Measurements from ENCODE around the gene ABCB11. TPM values are rescaled to one million over a fixed set of nuclear protein-coding genes. Genes with fewer than 3 reads are reported as not detected.
"Not testable (repeated sequence)": the region's sequence is repeated elsewhere in the genome, so short reads cannot be mapped to it uniquely, and the experiment has no call there.

Gene ABCB11
- total and polyA plus RNA-seq, 10 of the 15 experiments (the other 5 are each of a cell fraction or from before 2014, with no cell fraction given), result not detected

DNA sequence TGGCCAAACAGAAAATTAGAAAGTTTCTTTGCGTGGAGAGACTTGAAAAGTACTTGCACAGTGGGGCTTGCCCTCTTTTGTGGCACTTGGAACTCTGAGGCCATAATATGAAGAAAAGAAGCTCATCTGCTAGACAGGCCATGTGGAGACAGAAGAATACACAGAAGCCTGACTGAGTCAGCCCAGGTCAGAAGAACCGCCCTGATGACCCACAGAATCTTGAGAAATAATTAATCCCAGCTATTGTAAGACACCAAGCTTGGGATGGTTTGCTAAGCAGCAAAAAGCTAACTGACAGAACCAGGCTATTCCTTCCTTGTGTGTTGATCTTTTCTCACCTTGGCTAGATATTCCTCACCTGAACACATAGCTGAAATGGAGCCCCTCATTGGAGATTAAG, 96.3 kb downstream of the ABCB11 start:
- CTCF ChIA-PET, result interaction anchor here (1.0 to 2.7 kb wide), 3 partner anchors 12 to 28 kb away, joined by 3 to 8 read pairs (median 4); no protein-coding TSS in a partner anchor
- no peak overlapping the region for H3K4me2 ChIP-seq (ENCODE audit: control insufficient read depth, insufficient read depth)

DNA sequence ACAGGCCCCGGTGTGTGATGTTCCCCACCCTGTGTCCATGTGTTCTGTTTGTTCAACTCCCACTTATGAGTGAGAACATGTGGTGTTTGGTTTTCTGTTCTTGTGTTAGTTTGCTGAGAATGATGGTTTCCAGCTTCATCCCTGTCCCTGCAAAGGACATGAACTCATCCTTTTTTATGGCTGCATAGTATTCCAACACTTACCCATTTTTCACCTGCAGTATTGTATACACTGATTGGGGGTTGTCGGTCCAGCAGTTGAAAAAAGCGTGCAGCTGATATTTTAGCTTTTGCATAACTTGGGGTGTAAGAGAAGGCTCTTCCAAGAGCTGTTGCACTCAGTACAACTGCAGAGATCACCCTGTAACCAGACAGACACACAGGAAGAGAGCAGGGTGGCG, 99.0 kb downstream of the ABCB11 start:
- H3K36me3 ChIP-seq (ENCODE audit: control insufficient read depth in 2 of 2, insufficient read depth in 2 of 2, low read length in 1 of 2); H3K4me3 ChIP-seq; H3K4me2 ChIP-seq (ENCODE audit: control insufficient read depth, insufficient read depth); H3K27ac ChIP-seq (ENCODE audit: control insufficient read depth, insufficient read depth); RAD21 ChIA-PET (ENCODE audit: unreplicated experiment); H3K79me2 ChIP-seq (ENCODE audit: control insufficient read depth, insufficient read depth, low read length); in situ Hi-C loops (cut with MboI); H3K9ac ChIP-seq (ENCODE audit: control insufficient read depth, insufficient read depth, low read length); POLR2A ChIA-PET; H3K4me1 ChIP-seq (ENCODE audit: control insufficient read depth, insufficient read depth, low read length); H2AFZ ChIP-seq (ENCODE audit: control insufficient read depth, low read depth, low read length); intact Hi-C loops (cut with micrococcal nuclease; ENCODE audit: unreplicated experiment); BruUV-seq (replicated peaks); H3K27me3 ChIP-seq (replicated peaks in 1 of 2; ENCODE audit: control insufficient read depth in 2 of 2, insufficient read depth in 2 of 2, low read length in 1 of 2); SMC1A ChIA-PET (ENCODE audit: uncharacterized antibody, unreplicated experiment); FAIRE-seq; ATAC-seq; CTCF ChIA-PET; H3K9me3 ChIP-seq (replicated peaks; ENCODE audit: control insufficient read depth, insufficient read depth, low read length); DNase-seq (ENCODE audit: low read depth, low spot score); H4K20me1 ChIP-seq (ENCODE audit: control insufficient read depth, insufficient read depth): not testable (repeated sequence)
- WGBS (ENCODE audit: insufficient coverage, insufficient replicate concordance, low lambda C conversion rate, missing lambda C conversion rate), result 41% methylated on average over 4 of the region's 4 CpGs

More for the DNA sequence above, 96.3 kb downstream of the ABCB11 start:
- in situ Hi-C loops (cut with MboI) (no loop called here), intact Hi-C loops (cut with micrococcal nuclease; ENCODE audit: unreplicated experiment) (no loop called here)
- ChIA-PET POLR2A (no interaction called here), SMC1A (ENCODE audit: uncharacterized antibody, unreplicated experiment) (interaction anchor here (0.6 to 1.1 kb wide), 2 partner anchors 13 to 15 kb away, joined by 3 read pairs; no protein-coding TSS in a partner anchor), RAD21 (ENCODE audit: unreplicated experiment) (no interaction called here)
- Histone ChIP-seq H3K27me3 (replicated peaks in 1 of 2; ENCODE audit: control insufficient read depth in 2 of 2, insufficient read depth in 2 of 2, low read length in 1 of 2) (peaks cover 2 to 4% of the 10 kb centered on the region in 2 experiments; a peak in 3 of 4 replicates), H4K20me1 (ENCODE audit: control insufficient read depth, insufficient read depth) (no peaks in the 10 kb centered on the region), H3K9ac (ENCODE audit: control insufficient read depth, insufficient read depth, low read length) (no peak overlapping the region), H3K4me3 (no peak overlapping the region), H3K9me3 (replicated peaks; ENCODE audit: control insufficient read depth, insufficient read depth, low read length) (no peaks in the 10 kb centered on the region), H3K36me3 (ENCODE audit: control insufficient read depth in 2 of 2, insufficient read depth in 2 of 2, low read length in 1 of 2) (no peaks in the 10 kb centered on the region), H3K79me2 (ENCODE audit: control insufficient read depth, insufficient read depth, low read length) (no peaks in the 10 kb centered on the region), H3K4me1 (ENCODE audit: control insufficient read depth, insufficient read depth, low read length) (no peaks in the 10 kb centered on the region), H3K27ac (ENCODE audit: control insufficient read depth, insufficient read depth) (no peak overlapping the region), H2AFZ (ENCODE audit: control insufficient read depth, low read depth, low read length) (no peak overlapping the region)
- BruUV-seq (replicated peaks), result no TSS peak
- DNase-seq (ENCODE audit: low read depth, low spot score) (no peak), FAIRE-seq (no peak), ATAC-seq (no peak)
- WGBS (ENCODE audit: insufficient coverage, insufficient replicate concordance, low lambda C conversion rate, missing lambda C conversion rate), result 33% methylated on average over 2 of the region's 2 CpGs
- TF ChIP-seq EED (IDR thresholded peaks at IDR 0.05; ENCODE audit: low read depth), result no peak
- TF ChIP-seq, protein P1, sequence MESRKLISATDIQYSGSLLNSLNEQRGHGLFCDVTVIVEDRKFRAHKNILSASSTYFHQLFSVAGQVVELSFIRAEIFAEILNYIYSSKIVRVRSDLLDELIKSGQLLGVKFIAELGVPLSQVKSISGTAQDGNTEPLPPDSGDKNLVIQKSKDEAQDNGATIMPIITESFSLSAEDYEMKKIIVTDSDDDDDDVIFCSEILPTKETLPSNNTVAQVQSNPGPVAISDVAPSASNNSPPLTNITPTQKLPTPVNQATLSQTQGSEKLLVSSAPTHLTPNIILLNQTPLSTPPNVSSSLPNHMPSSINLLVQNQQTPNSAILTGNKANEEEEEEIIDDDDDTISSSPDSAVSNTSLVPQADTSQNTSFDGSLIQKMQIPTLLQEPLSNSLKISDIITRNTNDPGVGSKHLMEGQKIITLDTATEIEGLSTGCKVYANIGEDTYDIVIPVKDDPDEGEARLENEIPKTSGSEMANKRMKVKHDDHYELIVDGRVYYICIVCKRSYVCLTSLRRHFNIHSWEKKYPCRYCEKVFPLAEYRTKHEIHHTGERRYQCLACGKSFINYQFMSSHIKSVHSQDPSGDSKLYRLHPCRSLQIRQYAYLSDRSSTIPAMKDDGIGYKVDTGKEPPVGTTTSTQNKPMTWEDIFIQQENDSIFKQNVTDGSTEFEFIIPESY (IDR thresholded peaks at IDR 0.05), result no peak
- TF ChIP-seq ZNF217 (IDR thresholded peaks at IDR 0.05), result no peak
- TF ChIP-seq CBX5 (IDR thresholded peaks at IDR 0.05; ENCODE audit: low read depth), result no peak
- TF ChIP-seq ZNF622 (IDR thresholded peaks at IDR 0.05), result no peak
- TF ChIP-seq CHD4 (IDR thresholded peaks at IDR 0.05), result no peak
- no peak for TF ChIP-seq JUNB (IDR thresholded peaks at IDR 0.05)
- TF ChIP-seq, protein P2, sequence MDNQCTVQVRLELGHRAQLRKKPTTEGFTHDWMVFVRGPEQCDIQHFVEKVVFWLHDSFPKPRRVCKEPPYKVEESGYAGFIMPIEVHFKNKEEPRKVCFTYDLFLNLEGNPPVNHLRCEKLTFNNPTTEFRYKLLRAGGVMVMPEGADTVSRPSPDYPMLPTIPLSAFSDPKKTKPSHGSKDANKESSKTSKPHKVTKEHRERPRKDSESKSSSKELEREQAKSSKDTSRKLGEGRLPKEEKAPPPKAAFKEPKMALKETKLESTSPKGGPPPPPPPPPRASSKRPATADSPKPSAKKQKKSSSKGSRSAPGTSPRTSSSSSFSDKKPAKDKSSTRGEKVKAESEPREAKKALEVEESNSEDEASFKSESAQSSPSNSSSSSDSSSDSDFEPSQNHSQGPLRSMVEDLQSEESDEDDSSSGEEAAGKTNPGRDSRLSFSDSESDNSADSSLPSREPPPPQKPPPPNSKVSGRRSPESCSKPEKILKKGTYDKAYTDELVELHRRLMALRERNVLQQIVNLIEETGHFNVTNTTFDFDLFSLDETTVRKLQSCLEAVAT (IDR thresholded peaks at IDR 0.05), result no peak

All from GM12878 (cell line).